ENCODE measurements around the gene MTMR6. TPM values are rescaled to one million over a fixed set of nuclear protein-coding genes. Genes with fewer than 3 reads are reported as not detected.

MTMR6 gene
- polyA plus RNA-seq, 1 donor from 2014 or later, result 45.4 TPM

GRCh38 chr13:25281193-25281934, 5.9 kb downstream of the MTMR6 start:
- Histone ChIP-seq H3K79me2 (replicated peaks; ENCODE audit: insufficient read depth, low read length) (peaks cover 37% of the 10 kb centered on the region), H3K9ac (ENCODE audit: low read length) (no peak overlapping the region), H3K27ac (ENCODE audit: low read length) (no peak overlapping the region), H3K36me3 (ENCODE audit: insufficient read depth, low read length) (no peaks in the 10 kb centered on the region), H4K20me1 (ENCODE audit: insufficient read depth) (no peaks in the 10 kb centered on the region), H2AFZ (ENCODE audit: low read depth, low read length) (no peak overlapping the region), H3F3A (ENCODE audit: insufficient read depth, low read length, poor library complexity, severe bottlenecking) (no peaks in the 10 kb centered on the region), H3K4me3 (ENCODE audit: low read length) (no peak overlapping the region), H3K27me3 (ENCODE audit: insufficient read depth, low read depth, low read length) (no peaks in the 10 kb centered on the region), H3K4me2 (ENCODE audit: low read length) (no peak overlapping the region), H3K9me3 (ENCODE audit: low read length) (no peaks in the 10 kb centered on the region), H3K9me2 (ENCODE audit: insufficient read depth, low read length) (no peaks in the 10 kb centered on the region)
- TF ChIP-seq SMC3 (conservative IDR thresholded peaks at IDR 0.05; ENCODE audit: poor library complexity), result no peak
- TF ChIP-seq EZH2 (IDR thresholded peaks at IDR 0.05; ENCODE audit: borderline replicate concordance, insufficient read depth, low read length, poor library complexity, severe bottlenecking), result no peak
- no peak for TF ChIP-seq POLR2AphosphoS5 (IDR thresholded peaks at IDR 0.05)
- TF ChIP-seq EP300 (conservative IDR thresholded peaks at IDR 0.05; ENCODE audit: poor library complexity, severe bottlenecking), result no peak
- no peak for TF ChIP-seq RAD21 (conservative IDR thresholded peaks at IDR 0.05)
- no peak for TF ChIP-seq REST (IDR thresholded peaks at IDR 0.05; ENCODE audit: borderline replicate concordance)
- TF ChIP-seq CTCF (IDR thresholded peaks at IDR 0.05; ENCODE audit: poor library complexity, severe bottlenecking), result no peak
- TF ChIP-seq TAF1 (IDR thresholded peaks at IDR 0.05; ENCODE audit: low read depth), result no peak
- no peak for TF ChIP-seq MXI1 (conservative IDR thresholded peaks at IDR 0.05; ENCODE audit: poor library complexity, severe bottlenecking)

GRCh38 chr13:25280396-25280795, 6.9 kb downstream of the MTMR6 start:
- Histone ChIP-seq H3K79me2 (replicated peaks; ENCODE audit: insufficient read depth, low read length) (peaks cover 28% of the 10 kb centered on the region), H3K9ac (ENCODE audit: low read length) (no peak overlapping the region), H3K27ac (ENCODE audit: low read length) (no peak overlapping the region), H3K36me3 (ENCODE audit: insufficient read depth, low read length) (no peaks in the 10 kb centered on the region), H3K9me2 (ENCODE audit: insufficient read depth, low read length) (no peaks in the 10 kb centered on the region), H3F3A (ENCODE audit: insufficient read depth, low read length, poor library complexity, severe bottlenecking) (no peaks in the 10 kb centered on the region), H3K27me3 (ENCODE audit: insufficient read depth, low read depth, low read length) (no peaks in the 10 kb centered on the region), H3K9me3 (ENCODE audit: low read length) (no peaks in the 10 kb centered on the region), H3K4me3 (ENCODE audit: low read length) (no peak overlapping the region), H3K4me2 (ENCODE audit: low read length) (no peak overlapping the region), H2AFZ (ENCODE audit: low read depth, low read length) (no peak overlapping the region), H4K20me1 (ENCODE audit: insufficient read depth) (no peaks in the 10 kb centered on the region)
- no peak for TF ChIP-seq TAF1 (IDR thresholded peaks at IDR 0.05; ENCODE audit: low read depth)
- TF ChIP-seq CTCF (IDR thresholded peaks at IDR 0.05; ENCODE audit: poor library complexity, severe bottlenecking), result no peak
- no peak for TF ChIP-seq MXI1 (conservative IDR thresholded peaks at IDR 0.05; ENCODE audit: poor library complexity, severe bottlenecking)
- no peak for TF ChIP-seq EP300 (conservative IDR thresholded peaks at IDR 0.05; ENCODE audit: poor library complexity, severe bottlenecking)
- no peak for TF ChIP-seq POLR2AphosphoS5 (IDR thresholded peaks at IDR 0.05)
- no peak for TF ChIP-seq EZH2 (IDR thresholded peaks at IDR 0.05; ENCODE audit: borderline replicate concordance, insufficient read depth, low read length, poor library complexity, severe bottlenecking)
- no peak for TF ChIP-seq RAD21 (conservative IDR thresholded peaks at IDR 0.05)
- TF ChIP-seq REST (IDR thresholded peaks at IDR 0.05; ENCODE audit: borderline replicate concordance), result no peak
- TF ChIP-seq SMC3 (conservative IDR thresholded peaks at IDR 0.05; ENCODE audit: poor library complexity), result no peak
